HepG2 (cell line): Measurements from ENCODE around the gene PIK3CB. TPM values are rescaled to one million over a fixed set of nuclear protein-coding genes. Genes with fewer than 3 reads are reported as not detected.

ENCODE experiments used
- ATAC-seq: fragments of 200-7000 bp; cut with Tn5 transposase; 3 replicates; pipeline ENCODE4 v1.9.1; 2020; ENCODE audit warnings: mild to moderate bottlenecking, moderate library complexity
- BruUV-seq: library from RNA; stranded (reverse); fragments of 400-500 nt; replicated peaks from 2 replicates; lab custom pipeline; 2021; lab: Mats Ljungman, UMichigan
- CTCF ChIA-PET: fragments of 300-600 bp; formaldehyde crosslinking; extraction: SDS; loops from one replicate; lab custom pipeline; 2021; ENCODE audit warnings: low total read pairs, inconsistent platforms, low intra/inter-chr PET ratio; lab: Yijun Ruan, JAX
- POLR2A ChIA-PET: fragments of 350-600 bp; sonication (Branson Sonifier 250); formaldehyde crosslinking; loops from one replicate; lab custom pipeline; 2020; ENCODE audit warnings: antibody characterized with exemption, inconsistent platforms; lab: Yijun Ruan, JAX
- DNase-seq: peaks from one replicate; pipeline ENCODE4 v3.0.0-alpha.2; 2015; ENCODE audit warnings: low spot score
- FAIRE-seq: peaks from 3 replicates; lab custom pipeline; 2011; peaks lifted over from hg19 to GRCh38; lab: Jason Lieb, UNC
- H2AFZ ChIP-seq: one replicate; pipeline ENCODE4 v1.6.1; 2011; ENCODE audit warnings: low read length, inconsistent platforms
- H3K27ac ChIP-seq: fragments of 300-600 bp; 3 replicates; pipeline ENCODE4 v1.8.0; 2011; ENCODE audit warnings: mixed run types, mild to moderate bottlenecking, mixed read lengths, low read length, inconsistent platforms; ENCODE audit not compliant: insufficient read depth; ENCODE audit errors: extremely low read length
- H3K27me3 ChIP-seq, 2 experiments: fragments of 200-600 bp in 1 of 2; 2 replicates in 1 of 2; 3 replicates in 1 of 2; pipeline versions ENCODE4 v1.6.0 to v1.8.0; 2011; ENCODE audit warnings: low read length in 2 of 2, mild to moderate bottlenecking in 2 of 2, moderate library complexity in 2 of 2, inconsistent platforms in 1 of 2; ENCODE audit not compliant: insufficient read depth in 2 of 2, control insufficient read depth in 1 of 2
- H3K36me3 ChIP-seq, 2 experiments: fragments of 200-600 bp in 1 of 2; replicated peaks in 1 of 2; 2 replicates in 1 of 2; 3 replicates in 1 of 2; pipeline versions ENCODE4 v1.5.1 to v1.8.0; 2011; ENCODE audit warnings: low read length in 2 of 2, inconsistent platforms in 1 of 2; ENCODE audit not compliant: insufficient read depth in 2 of 2, control insufficient read depth in 1 of 2
- H3K4me1 ChIP-seq: 2 replicates; pipeline ENCODE4 v1.5.1; 2012; ENCODE audit warnings: low read length, inconsistent platforms; ENCODE audit not compliant: insufficient read depth
- H3K4me2 ChIP-seq: 2 replicates; pipeline ENCODE4 v1.6.0; 2011; ENCODE audit warnings: low read depth, low read length, inconsistent platforms
- H3K4me3 ChIP-seq, 3 experiments: fragments of 200-600 bp in 1 of 3; sonication (generic), shearing (Covaris generic) in 1 of 3; replicated peaks in 1 of 3; 2 replicates each; pipeline ENCODE4 v1.5.1; 2011 to 2016; ENCODE audit warnings: low read length in 3 of 3, inconsistent platforms in 2 of 3, low read depth in 2 of 3, mild to moderate bottlenecking in 2 of 3, control low read depth in 1 of 3, mixed read lengths in 1 of 3; ENCODE audit not compliant: insufficient read depth in 1 of 3
- H3K79me2 ChIP-seq: one replicate; pipeline ENCODE4 v1.6.1; 2011; ENCODE audit warnings: low read length, inconsistent platforms; ENCODE audit not compliant: insufficient read depth
- H3K9ac ChIP-seq: 2 replicates; pipeline ENCODE4 v1.6.0; 2011; ENCODE audit warnings: mild to moderate bottlenecking, low read depth, low read length, inconsistent platforms; ENCODE audit not compliant: insufficient read depth
- H3K9me3 ChIP-seq: 2 replicates; pipeline ENCODE4 v1.5.1; 2012; ENCODE audit warnings: mild to moderate bottlenecking, low read length
- H4K20me1 ChIP-seq: 2 replicates; pipeline ENCODE4 v1.6.0; 2011; ENCODE audit warnings: inconsistent platforms, mild to moderate bottlenecking, low read length, moderate library complexity; ENCODE audit not compliant: insufficient read depth
- ARID4A ChIP-seq: sonication (generic); formaldehyde crosslinking; IDR thresholded peaks from 2 replicates; pipeline ENCODE4 v1.5.0; 2020; ENCODE audit warnings: mild to moderate bottlenecking, missing genetic modification reagents, borderline replicate concordance
- FOXA1 ChIP-seq, 2 experiments: fragments of 450-650 bp in 1 of 2; sonication (generic) in 1 of 2; formaldehyde crosslinking in 1 of 2; IDR thresholded peaks; 2 replicates each; pipeline versions ENCODE4 v1.4.0 to v1.6.1; 2016 to 2020; ENCODE audit warnings: missing genetic modification reagents in 1 of 2
- KAT2B ChIP-seq: fragments of 150-350 bp; IDR thresholded peaks from 2 replicates; pipeline ENCODE4 v1.6.1; 2014; ENCODE audit warnings: low read depth, low read length, borderline replicate concordance
- LCORL ChIP-seq, 2 experiments: fragments of 450-650 bp in 1 of 2; sonication (generic) in 1 of 2; formaldehyde crosslinking in 1 of 2; IDR thresholded peaks; 2 replicates each; pipeline versions ENCODE4 v1.5.0 to v1.6.1; 2017 to 2020; ENCODE audit warnings: antibody characterized with exemption in 1 of 2, missing genetic modification reagents in 1 of 2
- MYPOP ChIP-seq: sonication (generic); formaldehyde crosslinking; IDR thresholded peaks from 2 replicates; pipeline ENCODE4 v1.8.1; 2023; ENCODE audit warnings: mild to moderate bottlenecking, moderate library complexity, missing genetic modification reagents
- PITX1 ChIP-seq: sonication (generic); formaldehyde crosslinking; IDR thresholded peaks from 2 replicates; pipeline ENCODE4 v1.5.1; 2020; ENCODE audit warnings: mild to moderate bottlenecking, missing genetic modification reagents
- SP4 ChIP-seq: sonication (generic); formaldehyde crosslinking; IDR thresholded peaks from 2 replicates; pipeline ENCODE4 v1.8.1; 2023; ENCODE audit warnings: mild to moderate bottlenecking, missing genetic modification reagents
- SRSF4 ChIP-seq: fragments of 200-400 bp; formaldehyde crosslinking; IDR thresholded peaks from one replicate; pipeline ENCODE4 v1.6.1; 2018; ENCODE audit warnings: mild to moderate bottlenecking, low read depth, low read length, moderate library complexity; ENCODE audit not compliant: poor library complexity, severe bottlenecking
- TFE3 ChIP-seq: IDR thresholded peaks from 2 replicates; pipeline ENCODE4 v1.6.1; 2016
- ZNF121 ChIP-seq: sonication (generic); formaldehyde crosslinking; IDR thresholded peaks from 2 replicates; pipeline ENCODE4 v1.5.0; 2020; ENCODE audit warnings: mild to moderate bottlenecking, missing genetic modification reagents
- ZNF605 ChIP-seq: sonication (generic); formaldehyde crosslinking; IDR thresholded peaks from 2 replicates; pipeline ENCODE4 v1.8.0; 2022; ENCODE audit warnings: mild to moderate bottlenecking, missing genetic modification reagents
- ZNF614 ChIP-seq: IDR thresholded peaks from 2 replicates; pipeline ENCODE4 v1.6.1; 2018; ENCODE audit warnings: missing biosample characterization, missing genetic modification reagents, inconsistent platforms, borderline replicate concordance
- ZNF713 ChIP-seq: sonication (generic); formaldehyde crosslinking; IDR thresholded peaks from 2 replicates; pipeline ENCODE4 v1.4.0; 2020; ENCODE audit warnings: mild to moderate bottlenecking, missing genetic modification reagents
- ZNF792 ChIP-seq: IDR thresholded peaks from 2 replicates; pipeline ENCODE4 v1.6.1; 2016
- WGBS: methylation state at CpG from one replicate; pipeline ENCODE4 v1.1.6; 2017; ENCODE audit warnings: low lambda C conversion rate; 5-methylcytosine and 5-hydroxymethylcytosine counted together
- in situ Hi-C: cut with HindIII; loops from 2 replicates; pipeline ENCODE4 v1.10.0; 2017; ENCODE audit warnings: low pct_unique_long_range_greater_than_20kb; ENCODE audit not compliant: extremely low pct_ligation_motif_present
- intact Hi-C: fragments of 100-400 bp; cut with micrococcal nuclease; formaldehyde crosslinking; loops from one replicate; pipeline ENCODE4 v1.10.0; 2022; ENCODE audit not compliant: unreplicated experiment
- polyA plus RNA-seq, 8 experiments: library from polyadenylated mRNA; depleted of rRNA in 3 of 8; stranded (reverse) in 7 of 8; unstranded in 1 of 8; fragments of >200 nt; fragmentation: Illumina TruSeq in 4 of 8; extraction: Trizol in 4 of 8; gene quantifications; 2 replicates each; pipeline versions ENCODE4 v1.2.1 to v1.2.3, GENCODE V29; 2011 to 2016; ENCODE audit warnings: low read depth in 4 of 8, missing spikeins in 1 of 8, mixed read lengths in 1 of 8; ENCODE audit not compliant: insufficient read depth in 1 of 8
- total RNA-seq, 5 experiments: library from RNA; depleted of rRNA; stranded (reverse); fragments of >200 nt; fragmentation: Illumina TruSeq; extraction: Trizol; gene quantifications; 2 replicates each; pipeline ENCODE4 v1.2.3, GENCODE V29; 2016; ENCODE audit warnings: low read depth in 1 of 5

Gene PIK3CB
- total and polyA plus RNA-seq, 2 of the 13 experiments (the other 11 are each of a cell fraction or from before 2014, with no cell fraction given), result 6.6 to 18.7 TPM

- TF ChIP-seq LCORL (IDR thresholded peaks at IDR 0.05), result no peak
- TF ChIP-seq LCORL (CRISPR knock-in tag; IDR thresholded peaks at IDR 0.05), result peak; percentile 82
- peak; percentile 84 for TF ChIP-seq PITX1 (CRISPR knock-in tag)
- no peak for TF ChIP-seq FOXA1 (IDR thresholded peaks at IDR 0.05)
- TF ChIP-seq FOXA1 (CRISPR knock-in tag; IDR thresholded peaks at IDR 0.05), result peak; percentile 77
- peak; percentile 24; the same call in 1 of the 2 replicates for TF ChIP-seq ZNF614 (CRISPR knock-in tag)
- TF ChIP-seq SP4, result peak; percentile 50; the same call in 1 of the 2 replicates
- peak; percentile 70 for TF ChIP-seq ZNF792 (CRISPR knock-in tag)
- TF ChIP-seq SRSF4, result no peak
- TF ChIP-seq ZNF121 (CRISPR knock-in tag), result no peak
- TF ChIP-seq, all 625 proteins: peak for 274
Measured at GRCh38 chr3:138862924-138863775, 28.4 kb upstream of the PIK3CB start (continued).

GRCh38 chr3:138862531-138862923 lies 27.8 kb upstream of the PIK3CB start:
- TSS peak; percentile 95 for BruUV-seq
- no peaks in the 10 kb centered on the region for H3K9me3 ChIP-seq
- no peaks in the 10 kb centered on the region for H4K20me1 ChIP-seq
- H3K9ac ChIP-seq, result peak overlapping the region; percentile 62
- 28% methylated on average over 4 of the region's 4 CpGs for WGBS
- peak overlapping the region in 2 of 3 experiments; percentile 11 to 45; a peak in 3 of 6 replicates for H3K4me3 ChIP-seq
- ATAC-seq (peak; percentile 8), DNase-seq (no peak), FAIRE-seq (no peak)
- no peaks in the 10 kb centered on the region for H3K79me2 ChIP-seq
- H3K27ac ChIP-seq, result peak overlapping the region; percentile 93
- H3K4me1 ChIP-seq, result peaks cover 79% of the 10 kb centered on the region
- ChIA-PET POLR2A (interaction anchor here (0.8 to 5.8 kb wide), 22 partner anchors 9 to 383 kb away, joined by 3 to 82 read pairs (median 6); partner anchors contain the start of gene PIK3CB), CTCF (interaction anchor here (0.8 kb wide), 1 partner anchor 28 kb away, joined by 3 read pairs; the partner anchor contains the start of gene PIK3CB)
- H2AFZ ChIP-seq, result no peak overlapping the region
- no peaks in the 10 kb centered on the region for H3K27me3 ChIP-seq
- intact Hi-C loops (loop anchor here (2.0 kb wide), 1 partner anchor 52 kb away; no protein-coding TSS in a partner anchor), in situ Hi-C loops (no loop called here)
- no peaks in the 10 kb centered on the region for H3K36me3 ChIP-seq
- H3K4me2 ChIP-seq, result peak overlapping the region; percentile 89
- no peak for TF ChIP-seq ARID4A (CRISPR knock-in tag)
- no peak for TF ChIP-seq KAT2B
- no peak for TF ChIP-seq TFE3 (CRISPR knock-in tag)
- TF ChIP-seq ZNF605 (CRISPR knock-in tag), result peak; percentile 7; the same call in 1 of the 2 replicates
- TF ChIP-seq MYPOP (CRISPR knock-in tag), result no peak
- TF ChIP-seq ZNF713 (CRISPR knock-in tag), result no peak
